Osteoblast (primary cell): ENCODE results near the gene ARHGEF17. TPM values are rescaled to one million over a fixed set of nuclear protein-coding genes. Genes with fewer than 3 reads are reported as not detected.
A peak's percentile ranks its signal among the peaks of the same experiment; 100 is the strongest.

Experiments used
- DNase-seq: peaks from one replicate; pipeline ENCODE4 v3.0.0; 2011; ENCODE audit warnings: low spot score, mixed read lengths; ENCODE audit not compliant: insufficient read length; ENCODE audit errors: missing footprints
- H2AFZ ChIP-seq: 2 replicates; pipeline ENCODE4 v1.6.0; 2011; ENCODE audit warnings: mild to moderate bottlenecking, low read length
- H3K27ac ChIP-seq: 2 replicates; pipeline ENCODE4 v1.5.1; 2011; ENCODE audit warnings: mild to moderate bottlenecking, low read depth, low read length, moderate library complexity
- H3K27me3 ChIP-seq: 2 replicates; pipeline ENCODE4 v1.6.0; 2012; ENCODE audit warnings: mild to moderate bottlenecking, control low read depth, inconsistent platforms, low read length, moderate library complexity; ENCODE audit not compliant: insufficient read depth
- H3K36me3 ChIP-seq: 2 replicates; pipeline ENCODE4 v1.5.1; 2011; ENCODE audit warnings: mild to moderate bottlenecking, low read length, control low read depth, moderate library complexity; ENCODE audit not compliant: insufficient read depth
- H3K4me1 ChIP-seq: 2 replicates; pipeline ENCODE4 v1.5.1; 2011; ENCODE audit warnings: mild to moderate bottlenecking, low read length, control low read depth, moderate library complexity; ENCODE audit not compliant: insufficient read depth
- H3K4me2 ChIP-seq: 2 replicates; pipeline ENCODE4 v1.6.0; 2011; ENCODE audit warnings: mild to moderate bottlenecking, low read length; ENCODE audit not compliant: insufficient read depth
- H3K4me3 ChIP-seq: fragments of 200-600 bp; sonication (generic); 3 replicates; pipeline ENCODE4 v1.5.1; 2012; ENCODE audit warnings: mild to moderate bottlenecking, low read length, inconsistent platforms; ENCODE audit not compliant: insufficient read depth
- H3K79me2 ChIP-seq: 2 replicates; pipeline ENCODE4 v1.6.0; 2012; ENCODE audit warnings: mild to moderate bottlenecking, low read length, control low read depth, inconsistent platforms; ENCODE audit not compliant: insufficient read depth
- H3K9me3 ChIP-seq: 2 replicates; pipeline ENCODE4 v1.5.1; 2011; ENCODE audit warnings: low read depth, low read length, control low read depth
- H4K20me1 ChIP-seq: 2 replicates; pipeline ENCODE4 v1.6.0; 2012; ENCODE audit warnings: mild to moderate bottlenecking, low read length, control low read depth; ENCODE audit not compliant: insufficient read depth
- total RNA-seq: library from RNA; depleted of rRNA; stranded (reverse); fragments of >200 nt; gene quantifications from 2 replicates; pipeline ENCODE4 v1.2.3, GENCODE V29; 2012
- TF ChIP-seq, protein P1 (sequence below): IDR thresholded peaks from 2 replicates; pipeline ENCODE4 v1.5.1; 2011; ENCODE audit warnings: mild to moderate bottlenecking, low read depth, low read length, moderate library complexity; ENCODE audit errors: extremely low read depth

ARHGEF17 gene
- total RNA-seq, 1 donor: 67.0 TPM

- Histone ChIP-seq H2AFZ (no peak overlapping the region), H3K27me3 (no peaks in the 10 kb centered on the region), H3K36me3 (peaks cover 82% of the 10 kb centered on the region)
These were observed 50.0 kb downstream of the ARHGEF17 start for GRCh38 chr11:73358071-73358470.

GRCh38 chr11:73359341-73359740 is 51.3 kb downstream of the ARHGEF17 start:
- TF ChIP-seq, protein P1, sequence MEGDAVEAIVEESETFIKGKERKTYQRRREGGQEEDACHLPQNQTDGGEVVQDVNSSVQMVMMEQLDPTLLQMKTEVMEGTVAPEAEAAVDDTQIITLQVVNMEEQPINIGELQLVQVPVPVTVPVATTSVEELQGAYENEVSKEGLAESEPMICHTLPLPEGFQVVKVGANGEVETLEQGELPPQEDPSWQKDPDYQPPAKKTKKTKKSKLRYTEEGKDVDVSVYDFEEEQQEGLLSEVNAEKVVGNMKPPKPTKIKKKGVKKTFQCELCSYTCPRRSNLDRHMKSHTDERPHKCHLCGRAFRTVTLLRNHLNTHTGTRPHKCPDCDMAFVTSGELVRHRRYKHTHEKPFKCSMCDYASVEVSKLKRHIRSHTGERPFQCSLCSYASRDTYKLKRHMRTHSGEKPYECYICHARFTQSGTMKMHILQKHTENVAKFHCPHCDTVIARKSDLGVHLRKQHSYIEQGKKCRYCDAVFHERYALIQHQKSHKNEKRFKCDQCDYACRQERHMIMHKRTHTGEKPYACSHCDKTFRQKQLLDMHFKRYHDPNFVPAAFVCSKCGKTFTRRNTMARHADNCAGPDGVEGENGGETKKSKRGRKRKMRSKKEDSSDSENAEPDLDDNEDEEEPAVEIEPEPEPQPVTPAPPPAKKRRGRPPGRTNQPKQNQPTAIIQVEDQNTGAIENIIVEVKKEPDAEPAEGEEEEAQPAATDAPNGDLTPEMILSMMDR: no peak

More at GRCh38 chr11:73358071-73358470, 50.0 kb downstream of the ARHGEF17 start:
- DNase-seq: peak; percentile 95
- peaks cover 23% of the 10 kb centered on the region for H4K20me1 ChIP-seq
- peaks cover 28% of the 10 kb centered on the region for H3K4me1 ChIP-seq
- no peaks in the 10 kb centered on the region for H3K9me3 ChIP-seq
- H3K4me3 ChIP-seq: no peak overlapping the region
- peak overlapping the region; percentile 94 for H3K27ac ChIP-seq
- TF ChIP-seq, protein P1: no peak
- H3K79me2 ChIP-seq: peaks cover 31% of the 10 kb centered on the region
- peak overlapping the region; percentile 30 for H3K4me2 ChIP-seq

DNA sequence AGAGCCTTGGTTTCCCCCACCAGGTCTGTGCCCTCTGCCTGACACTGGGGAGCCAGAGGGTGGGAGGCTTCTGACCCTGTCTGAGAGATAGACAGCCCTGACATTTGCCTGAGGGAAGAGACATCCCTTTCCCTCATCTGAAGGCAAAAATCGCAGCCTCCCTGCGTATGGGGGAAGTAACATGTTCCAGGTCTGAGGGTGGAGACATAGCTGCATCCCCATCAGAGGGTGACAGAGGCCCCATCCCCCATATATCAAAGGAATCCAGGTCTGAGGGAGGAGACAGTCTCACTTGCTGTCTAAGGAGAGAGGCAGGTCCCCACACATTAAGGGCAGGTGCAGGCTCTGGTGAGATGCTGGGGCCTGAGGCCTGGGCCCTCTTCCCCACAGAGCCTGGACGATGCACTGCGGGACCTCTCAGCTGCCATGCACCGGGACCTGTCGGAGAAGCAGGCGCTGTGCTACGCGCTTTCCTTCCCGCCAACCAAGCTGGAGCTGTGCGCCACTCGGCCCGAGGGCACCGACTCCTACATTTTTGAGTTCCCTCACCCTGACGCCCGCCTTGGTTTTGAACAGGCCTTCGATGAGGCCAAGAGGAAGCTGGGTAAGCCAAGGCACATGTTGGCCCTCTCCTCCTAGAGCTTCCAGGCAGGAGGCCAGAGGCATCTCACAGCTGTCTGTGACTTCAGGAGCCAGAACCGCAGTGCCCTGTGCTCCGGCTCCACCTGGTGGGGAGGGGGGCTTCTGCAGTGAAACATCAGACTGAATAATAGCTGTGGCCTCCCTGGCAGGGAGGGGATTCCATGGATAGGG is 52.1 kb downstream of the ARHGEF17 start:
- peaks cover 28% of the 10 kb centered on the region for H3K4me1 ChIP-seq
- TF ChIP-seq, protein P1: peak; percentile 45
- no peaks in the 10 kb centered on the region for H3K9me3 ChIP-seq
- H3K27me3 ChIP-seq: no peaks in the 10 kb centered on the region
- DNase-seq: peak; percentile 95
- H3K27ac ChIP-seq: peak overlapping the region; percentile 94
- H3K4me2 ChIP-seq: peak overlapping the region; percentile 55
- peak overlapping the region; percentile 2 for H3K4me3 ChIP-seq
- H3K36me3 ChIP-seq: peaks cover 90% of the 10 kb centered on the region
- H4K20me1 ChIP-seq: peaks cover 12% of the 10 kb centered on the region
- no peak overlapping the region for H2AFZ ChIP-seq
- H3K79me2 ChIP-seq: peaks cover 16% of the 10 kb centered on the region

More at GRCh38 chr11:73359341-73359740, 51.3 kb downstream of the ARHGEF17 start:
- Histone ChIP-seq H3K27me3 (no peaks in the 10 kb centered on the region), H4K20me1 (peaks cover 14% of the 10 kb centered on the region), H3K4me1 (peaks cover 28% of the 10 kb centered on the region), H3K27ac (peak overlapping the region; percentile 94), H3K4me3 (peak overlapping the region; percentile 2), H3K9me3 (no peaks in the 10 kb centered on the region), H3K4me2 (peak overlapping the region; percentile 55), H3K36me3 (peaks cover 88% of the 10 kb centered on the region), H2AFZ (no peak overlapping the region), H3K79me2 (peaks cover 23% of the 10 kb centered on the region)
- DNase-seq: peak; percentile 99

GRCh38 chr11:73360743-73361369 is 52.8 kb downstream of the ARHGEF17 start:
- Histone ChIP-seq H3K27me3 (no peaks in the 10 kb centered on the region), H2AFZ (no peak overlapping the region), H3K4me1 (peaks cover 28% of the 10 kb centered on the region), H4K20me1 (peaks cover 7% of the 10 kb centered on the region), H3K4me2 (no peak overlapping the region), H3K9me3 (no peaks in the 10 kb centered on the region), H3K79me2 (peaks cover 9% of the 10 kb centered on the region), H3K4me3 (no peak overlapping the region), H3K27ac (peak overlapping the region; percentile 94), H3K36me3 (peaks cover 90% of the 10 kb centered on the region)
- DNase-seq: no peak
- TF ChIP-seq, protein P1: no peak
